Fibroblast of pulmonary artery (primary cell): ENCODE measurements around the gene PDCD1LG2.

Experiments
- DNase-seq: peaks from one replicate; pipeline ENCODE4 v3.0.0-alpha.2; 2010; ENCODE audit warnings: low read depth
- H3K4me3 ChIP-seq: replicated peaks from 2 replicates; pipeline ENCODE4 v1.5.1; 2011; ENCODE audit warnings: low read depth, mild to moderate bottlenecking, control low read depth, low read length, moderate library complexity
- TF ChIP-seq, protein P1 (sequence below): IDR thresholded peaks from 2 replicates; pipeline ENCODE4 v1.5.1; 2011; ENCODE audit warnings: mild to moderate bottlenecking, control low read depth, low read length, inconsistent platforms; ENCODE audit errors: missing control alignments

Gene PDCD1LG2

DNA sequence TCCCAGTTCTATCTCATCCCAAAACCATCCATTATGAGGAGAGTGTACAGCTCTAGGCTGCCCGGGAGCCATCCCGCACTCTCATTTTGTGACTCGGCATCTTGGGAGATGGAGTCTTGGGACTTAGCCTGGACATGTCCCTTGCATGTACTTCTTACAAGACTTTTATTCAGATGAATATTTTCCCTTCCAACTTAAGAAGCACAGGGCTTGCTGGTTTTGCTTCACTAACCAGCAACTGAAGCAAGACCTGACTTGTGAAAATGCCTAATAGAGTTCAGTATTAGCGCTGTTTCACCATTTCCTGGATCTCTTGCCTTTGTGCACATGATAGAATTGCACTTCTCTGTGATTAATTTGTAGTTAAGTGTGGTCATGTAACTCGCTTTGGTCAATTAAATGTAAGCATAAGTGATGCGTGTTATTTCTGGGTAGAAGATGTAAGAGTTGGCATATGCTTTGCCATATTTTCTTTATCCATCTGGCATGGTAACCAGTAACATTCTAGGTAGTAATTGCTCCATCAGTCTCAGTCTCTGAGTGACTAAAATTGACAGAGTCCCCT, 55.8 kb downstream of the PDCD1LG2 start:
- TF ChIP-seq, protein P1, sequence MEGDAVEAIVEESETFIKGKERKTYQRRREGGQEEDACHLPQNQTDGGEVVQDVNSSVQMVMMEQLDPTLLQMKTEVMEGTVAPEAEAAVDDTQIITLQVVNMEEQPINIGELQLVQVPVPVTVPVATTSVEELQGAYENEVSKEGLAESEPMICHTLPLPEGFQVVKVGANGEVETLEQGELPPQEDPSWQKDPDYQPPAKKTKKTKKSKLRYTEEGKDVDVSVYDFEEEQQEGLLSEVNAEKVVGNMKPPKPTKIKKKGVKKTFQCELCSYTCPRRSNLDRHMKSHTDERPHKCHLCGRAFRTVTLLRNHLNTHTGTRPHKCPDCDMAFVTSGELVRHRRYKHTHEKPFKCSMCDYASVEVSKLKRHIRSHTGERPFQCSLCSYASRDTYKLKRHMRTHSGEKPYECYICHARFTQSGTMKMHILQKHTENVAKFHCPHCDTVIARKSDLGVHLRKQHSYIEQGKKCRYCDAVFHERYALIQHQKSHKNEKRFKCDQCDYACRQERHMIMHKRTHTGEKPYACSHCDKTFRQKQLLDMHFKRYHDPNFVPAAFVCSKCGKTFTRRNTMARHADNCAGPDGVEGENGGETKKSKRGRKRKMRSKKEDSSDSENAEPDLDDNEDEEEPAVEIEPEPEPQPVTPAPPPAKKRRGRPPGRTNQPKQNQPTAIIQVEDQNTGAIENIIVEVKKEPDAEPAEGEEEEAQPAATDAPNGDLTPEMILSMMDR, result no peak

DNA sequence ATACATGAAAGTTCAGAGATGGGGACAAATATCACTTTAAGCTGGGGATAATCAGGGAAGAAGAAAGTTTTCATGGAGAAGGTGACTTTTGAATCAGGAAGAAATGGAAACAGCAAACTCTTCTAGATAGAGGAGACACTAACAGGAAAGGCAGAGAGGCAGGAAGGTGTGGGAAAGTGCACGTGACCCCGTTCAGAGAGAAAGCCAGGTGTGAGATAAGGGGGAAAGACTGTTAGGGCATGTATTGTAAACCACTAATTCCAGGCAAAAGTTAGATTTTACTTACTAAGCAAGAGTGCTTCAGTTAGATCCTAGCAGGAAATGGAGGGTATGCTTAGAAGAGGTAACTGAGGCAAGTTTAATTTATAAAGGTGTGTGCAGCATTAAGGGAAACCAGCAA, 58.5 kb downstream of the PDCD1LG2 start:
- no peak for DNase-seq
- TF ChIP-seq, protein P1, result no peak
- H3K4me3 ChIP-seq, result no peak overlapping the region

More for the DNA sequence above, 55.8 kb downstream of the PDCD1LG2 start:
- DNase-seq, result no peak
- no peak overlapping the region for H3K4me3 ChIP-seq

DNA sequence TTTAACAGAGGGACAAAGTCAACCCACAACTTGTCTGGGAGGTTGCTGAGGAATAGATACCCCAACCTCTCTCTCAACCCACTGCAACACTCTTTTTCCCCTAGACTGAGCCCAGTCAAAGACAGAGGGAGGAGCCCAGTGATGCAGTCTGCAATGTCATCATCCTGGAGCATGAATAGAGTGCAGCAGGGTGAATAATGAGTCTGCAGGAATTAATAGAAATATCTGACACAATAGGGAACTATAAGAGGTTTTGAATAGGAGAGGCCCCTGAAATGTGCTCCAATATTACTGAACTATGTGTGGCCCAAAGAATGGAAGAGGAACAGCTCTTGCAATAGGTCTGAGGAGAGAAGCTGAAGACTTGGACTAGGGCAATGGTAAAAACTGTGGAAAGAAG, 59.1 kb downstream of the PDCD1LG2 start:
- no peak for DNase-seq
- TF ChIP-seq, protein P1, result no peak
- H3K4me3 ChIP-seq, result no peak overlapping the region

DNA sequence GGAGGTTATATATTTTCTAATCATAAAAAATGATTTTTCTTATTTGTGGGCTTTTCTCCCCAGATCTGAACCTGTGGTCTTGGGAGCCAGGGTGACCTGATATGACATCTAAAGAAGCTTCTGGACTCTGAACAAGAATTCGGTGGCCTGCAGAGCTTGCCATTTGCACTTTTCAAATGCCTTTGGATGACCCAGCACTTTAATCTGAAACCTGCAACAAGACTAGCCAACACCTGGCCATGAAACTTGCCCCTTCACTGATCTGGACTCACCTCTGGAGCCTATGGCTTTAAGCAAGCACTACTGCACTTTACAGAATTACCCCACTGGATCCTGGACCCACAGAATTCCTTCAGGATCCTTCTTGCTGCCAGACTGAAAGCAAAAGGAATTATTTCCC, 59.6 kb downstream of the PDCD1LG2 start:
- TF ChIP-seq, protein P1, result no peak
- no peak for DNase-seq

DNA sequence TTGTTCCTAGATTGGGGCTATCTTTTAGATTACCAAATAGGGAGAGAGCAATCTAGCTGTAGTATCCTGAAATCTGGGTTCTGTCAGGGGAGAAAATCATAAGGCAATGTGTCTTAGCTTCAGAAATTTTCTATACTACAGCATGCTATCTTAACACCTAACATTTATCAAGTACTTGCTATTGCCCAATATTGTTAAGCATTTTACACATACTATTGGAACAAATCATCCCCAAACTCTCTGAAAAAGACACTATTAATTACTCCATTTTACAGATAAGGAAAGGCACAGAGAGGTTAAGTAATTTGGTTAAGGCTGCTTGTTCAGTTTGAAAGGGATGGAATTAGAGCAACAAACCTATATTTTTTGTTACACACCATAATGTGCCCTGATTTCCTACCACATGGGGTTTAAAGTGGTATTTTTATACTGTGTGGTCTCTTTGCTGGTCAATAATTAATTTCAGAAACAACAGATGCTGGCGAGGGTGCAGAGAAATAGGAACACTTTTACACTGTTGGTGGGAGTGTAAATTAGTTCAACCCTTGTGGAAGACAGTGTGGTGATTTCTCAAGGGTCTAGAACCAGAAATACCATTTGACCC, 61.4 kb downstream of the PDCD1LG2 start:
- TF ChIP-seq, protein P1, result no peak
- DNase-seq, result no peak

More for the DNA sequence above, 59.6 kb downstream of the PDCD1LG2 start:
- H3K4me3 ChIP-seq, result no peak overlapping the region

DNA sequence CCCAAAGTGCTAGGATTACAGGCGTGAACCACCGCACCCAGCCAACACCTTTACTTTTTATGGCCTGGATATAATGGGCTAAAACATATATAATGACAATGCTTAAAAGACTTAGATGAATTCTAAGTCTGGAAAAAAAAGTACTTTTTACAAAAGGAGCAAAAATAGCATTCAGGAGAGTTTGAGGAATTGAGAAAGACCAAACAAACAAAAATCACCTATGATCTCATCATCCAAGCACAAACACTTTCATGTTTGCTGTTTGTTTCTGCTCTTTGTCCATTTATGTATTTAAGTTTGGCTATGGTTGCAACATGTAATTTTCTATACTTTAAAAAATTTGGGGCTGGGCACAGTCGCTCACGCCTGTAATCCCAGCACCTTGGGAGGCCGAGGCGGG, 63.8 kb downstream of the PDCD1LG2 start:
- H3K4me3 ChIP-seq, result no peak overlapping the region
- DNase-seq, result no peak
- TF ChIP-seq, protein P1, result no peak

More for the DNA sequence above, 61.4 kb downstream of the PDCD1LG2 start:
- H3K4me3 ChIP-seq, result no peak overlapping the region

DNA sequence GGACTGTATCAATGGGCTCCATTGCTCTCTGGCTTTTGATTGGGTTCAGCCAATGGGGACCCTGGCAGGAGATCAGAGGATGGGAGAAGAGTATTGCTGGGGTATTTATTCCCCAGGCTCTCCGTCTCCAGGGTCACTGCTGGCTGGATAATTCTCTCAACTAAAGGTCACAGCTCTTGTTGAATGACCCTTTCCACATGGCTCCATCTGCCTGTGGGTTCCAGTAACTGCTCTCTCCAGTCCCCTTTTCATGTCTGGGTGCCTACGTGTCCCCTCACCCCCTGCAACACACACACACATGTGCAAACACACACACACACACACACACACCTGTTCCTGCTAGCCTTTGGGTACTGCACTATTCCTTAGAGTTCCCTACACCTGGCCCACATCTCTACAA, 64.7 kb downstream of the PDCD1LG2 start:
- no peak overlapping the region for H3K4me3 ChIP-seq
- no peak for DNase-seq
- TF ChIP-seq, protein P1, result peak; percentile 6
